Liver (tissue), 9 donors: ENCODE measurements around the gene POU6F2. TPM values are rescaled to one million over a fixed set of nuclear protein-coding genes. Genes with fewer than 3 reads are reported as not detected.

Experiments
- DNase-seq: peaks from one replicate; pipeline ENCODE4 v3.0.0-alpha.2; 2017; ENCODE audit warnings: low spot score
- H3K27ac ChIP-seq, 2 donors: one replicate each; pipeline ENCODE4 v1.7.0; 2013; ENCODE audit warnings: inconsistent platforms in 2 of 2, low read length in 2 of 2, control low read depth in 1 of 2, low read depth in 1 of 2, mild to moderate bottlenecking in 1 of 2
- H3K27me3 ChIP-seq, 4 donors: one replicate each; pipeline versions ENCODE4 v1.6.1 to v1.7.0; 2013; ENCODE audit warnings: low read length in 3 of 4, inconsistent platforms in 1 of 4, mild to moderate bottlenecking in 1 of 4, moderate library complexity in 1 of 4; ENCODE audit not compliant: control insufficient read depth in 4 of 4, insufficient read depth in 4 of 4
- H3K36me3 ChIP-seq, 4 donors: one replicate each; pipeline versions ENCODE4 v1.6.1 to v1.7.0; 2013; ENCODE audit warnings: low read length in 3 of 4, mild to moderate bottlenecking in 3 of 4, low read depth in 1 of 4, moderate library complexity in 1 of 4; ENCODE audit not compliant: control insufficient read depth in 4 of 4, insufficient read depth in 3 of 4
- H3K4me1 ChIP-seq, 4 donors: one replicate each; pipeline versions ENCODE4 v1.6.1 to v1.7.0; 2013; ENCODE audit warnings: low read length in 3 of 4, mild to moderate bottlenecking in 3 of 4, moderate library complexity in 1 of 4; ENCODE audit not compliant: control insufficient read depth in 4 of 4, insufficient read depth in 4 of 4
- H3K4me3 ChIP-seq, 3 donors: one replicate each; pipeline versions ENCODE4 v1.6.1 to v1.7.0; 2013; ENCODE audit warnings: low read length in 3 of 3, control low read depth in 1 of 3, low read depth in 1 of 3, mild to moderate bottlenecking in 1 of 3
- H3K9ac ChIP-seq, 2 donors: one replicate each; pipeline ENCODE4 v1.7.0; 2013; ENCODE audit warnings: low read length in 2 of 2, mild to moderate bottlenecking in 2 of 2, moderate library complexity in 2 of 2, control low read depth in 1 of 2, low read depth in 1 of 2
- H3K9me3 ChIP-seq, 4 donors: one replicate each; pipeline versions ENCODE4 v1.6.1 to v1.7.0; 2013; ENCODE audit warnings: low read length in 3 of 4; ENCODE audit not compliant: control insufficient read depth in 4 of 4
- ATF3 ChIP-seq: IDR thresholded peaks from 2 replicates; pipeline ENCODE4 v1.6.1; 2016; ENCODE audit warnings: antibody characterized with exemption
- CTCF ChIP-seq: fragments of 150-350 bp; IDR thresholded peaks from 2 replicates; pipeline ENCODE4 v1.5.1; 2017; ENCODE audit warnings: improper control_type of control experiment, low read depth, low read length; ENCODE audit not compliant: missing input control
- EGR1 ChIP-seq, 2 donors: IDR thresholded peaks; 2 replicates each; pipeline ENCODE4 v1.6.1; 2016 to 2018; ENCODE audit warnings: antibody characterized with exemption in 2 of 2, low read depth in 2 of 2
- FOXA1 ChIP-seq: IDR thresholded peaks from 2 replicates; pipeline ENCODE4 v1.6.1; 2016; ENCODE audit warnings: antibody characterized with exemption
- FOXA2 ChIP-seq: IDR thresholded peaks from 2 replicates; pipeline ENCODE4 v1.6.1; 2016; ENCODE audit warnings: antibody characterized with exemption
- GABPA ChIP-seq, 2 donors: IDR thresholded peaks in 1 of 2; conservative IDR thresholded peaks in 1 of 2; 2 replicates each; pipeline ENCODE4 v1.6.1; 2016; ENCODE audit warnings: antibody characterized with exemption in 2 of 2, mild to moderate bottlenecking in 1 of 2, moderate library complexity in 1 of 2
- HNF4A ChIP-seq, 2 donors: conservative IDR thresholded peaks; 2 replicates each; pipeline ENCODE4 v1.6.1; 2016; ENCODE audit warnings: antibody characterized with exemption in 2 of 2, mild to moderate bottlenecking in 2 of 2
- HNF4G ChIP-seq: IDR thresholded peaks from 2 replicates; pipeline ENCODE4 v1.6.1; 2016; ENCODE audit warnings: antibody characterized with exemption
- JUND ChIP-seq, 2 donors: IDR thresholded peaks; 2 replicates each; pipeline ENCODE4 v1.6.1; 2016; ENCODE audit warnings: antibody characterized with exemption in 2 of 2
- MAX ChIP-seq: IDR thresholded peaks from 2 replicates; pipeline ENCODE4 v1.6.1; 2016; ENCODE audit warnings: antibody characterized with exemption
- NR2F2 ChIP-seq: IDR thresholded peaks from 2 replicates; pipeline ENCODE4 v1.6.1; 2016; ENCODE audit warnings: antibody characterized with exemption
- RAD21 ChIP-seq, 2 donors: IDR thresholded peaks; 2 replicates each; pipeline ENCODE4 v1.6.1; 2016; ENCODE audit warnings: antibody characterized with exemption in 2 of 2, mild to moderate bottlenecking in 2 of 2
- REST ChIP-seq: IDR thresholded peaks from 2 replicates; pipeline ENCODE4 v1.6.1; 2016; ENCODE audit warnings: antibody characterized with exemption, mild to moderate bottlenecking
- RXRA ChIP-seq, 2 donors: IDR thresholded peaks; 2 replicates each; pipeline ENCODE4 v1.6.1; 2017 to 2018; ENCODE audit warnings: antibody characterized with exemption in 2 of 2, mild to moderate bottlenecking in 1 of 2
- SP1 ChIP-seq: IDR thresholded peaks from 2 replicates; pipeline ENCODE4 v1.6.1; 2018; ENCODE audit warnings: antibody characterized with exemption, mild to moderate bottlenecking
- TAF1 ChIP-seq: conservative IDR thresholded peaks from 2 replicates; pipeline ENCODE4 v1.6.1; 2016; ENCODE audit warnings: antibody characterized with exemption, mild to moderate bottlenecking
- YY1 ChIP-seq: IDR thresholded peaks from 2 replicates; pipeline ENCODE4 v1.6.1; 2016; ENCODE audit warnings: antibody characterized with exemption, mild to moderate bottlenecking
- ZBTB33 ChIP-seq: IDR thresholded peaks from 2 replicates; pipeline ENCODE4 v1.6.1; 2016; ENCODE audit warnings: antibody characterized with exemption
- WGBS: extraction: QIAGEN DNeasy Blood & Tissue Kit; methylation state at CpG from one replicate; pipeline ENCODE4 v1.1.7; 2013; 5-methylcytosine and 5-hydroxymethylcytosine counted together
- polyA plus RNA-seq, 2 donors: library from polyadenylated mRNA; stranded (reverse) in 1 of 2; unstranded in 1 of 2; fragments of 200-250 nt in 1 of 2; fragments of >200 nt in 1 of 2; fragmentation: Nextera tagmentation in 1 of 2; extraction: Ambion mirVana in 1 of 2; gene quantifications; one replicate each; pipeline versions ENCODE4 v1.2.1 to v1.2.3, GENCODE V29; 2013 to 2015
- total RNA-seq, 2 donors: library from RNA; depleted of rRNA; stranded (reverse); fragments of >200 nt; gene quantifications; one replicate each; pipeline ENCODE4 v1.2.3, GENCODE V29; 2014
- donor health status: healthy.
- donor health status: healthy.
- donor health status: healthy.
- donor health status: healthy.
- donor health status: healthy.

Gene POU6F2
- total and polyA plus RNA-seq, 4 donors = under 0.01 to 0.24 (median 0.08) TPM; not detected in 1

- no peak overlapping the region for H3K4me3 ChIP-seq
- no peak for TF ChIP-seq MAX
- no peak for TF ChIP-seq SP1
- TF ChIP-seq YY1 = no peak
- TF ChIP-seq REST = no peak
- no peak for TF ChIP-seq FOXA1
- no peak for TF ChIP-seq TAF1
- TF ChIP-seq NR2F2 = no peak
- no peak for TF ChIP-seq FOXA2
- no peak for TF ChIP-seq RAD21 (IDR thresholded peaks at IDR 0.05)
- no peak for TF ChIP-seq CTCF
- TF ChIP-seq ATF3 = no peak
- TF ChIP-seq HNF4A (conservative IDR thresholded peaks at IDR 0.05) = no peak
- no peak for TF ChIP-seq ZBTB33
- no peak for TF ChIP-seq RXRA (IDR thresholded peaks at IDR 0.05)
- TF ChIP-seq HNF4G = no peak
- no peak for TF ChIP-seq EGR1 (IDR thresholded peaks at IDR 0.05; ENCODE audit: low read depth in 2 of 2)
- no peak for TF ChIP-seq GABPA (IDR thresholded peaks at IDR 0.05 in 1 of 2, conservative IDR thresholded peaks at IDR 0.05 in 1 of 2)
- TF ChIP-seq JUND (IDR thresholded peaks at IDR 0.05) = no peak
Measured at GRCh38 chr7:39259391-39260003, 281.8 kb downstream of the POU6F2 start.

More at GRCh38 chr7:39259391-39260003, 281.8 kb downstream of the POU6F2 start:
- H3K36me3 ChIP-seq = no peaks in the 10 kb centered on the region
- no peak for DNase-seq
- no peaks in the 10 kb centered on the region for H3K27me3 ChIP-seq
- no peak overlapping the region for H3K27ac ChIP-seq
- no peak overlapping the region for H3K9ac ChIP-seq
- WGBS = 80% methylated on average over 11 of the region's 11 CpGs
- H3K4me1 ChIP-seq = no peaks in the 10 kb centered on the region
- no peaks in the 10 kb centered on the region for H3K9me3 ChIP-seq
